IMR-90 (cell line): ENCODE data around the gene HIKESHI. TPM values are rescaled to one million over a fixed set of nuclear protein-coding genes. Genes with fewer than 3 reads are reported as not detected.

Experiments
- ATAC-seq: fragments of 200-7000 bp; cut with Tn5 transposase; 2 replicates; pipeline ENCODE4 v1.9.1; 2020; ENCODE audit warnings: low read depth, mild to moderate bottlenecking, moderate library complexity
- BruUV-seq: library from RNA; stranded (reverse); fragments of 400-500 nt; replicated peaks from 2 replicates; lab custom pipeline; 2021; lab: Mats Ljungman, UMichigan
- CTCF ChIA-PET: fragments of 300-600 bp; formaldehyde crosslinking; extraction: SDS; loops from one replicate; lab custom pipeline; 2021; ENCODE audit warnings: antibody characterized with exemption; lab: Yijun Ruan, JAX
- POLR2A ChIA-PET: fragments of 300-600 bp; sonication (Branson Sonifier 250); formaldehyde crosslinking; loops from one replicate; lab custom pipeline; 2022; ENCODE audit warnings: antibody characterized with exemption; ENCODE audit not compliant: unreplicated experiment; lab: Charles Lee
- DNase-seq: peaks from one replicate; pipeline ENCODE4 v3.0.0; 2013
- H2AFZ ChIP-seq: replicated peaks from 2 replicates; pipeline ENCODE3; 2013; ENCODE audit warnings: low read length, mild to moderate bottlenecking; ENCODE audit not compliant: poor library complexity
- H2AK5ac ChIP-seq: 2 replicates; pipeline ENCODE4 v1.6.1; 2013; ENCODE audit warnings: low read depth, low read length, inconsistent platforms
- H2AK9ac ChIP-seq: replicated peaks from 2 replicates; pipeline ENCODE3; 2013; ENCODE audit warnings: mild to moderate bottlenecking, low read depth, low read length, moderate library complexity; ENCODE audit not compliant: poor library complexity
- H2BK120ac ChIP-seq: 2 replicates; pipeline ENCODE4 v1.6.1; 2013; ENCODE audit warnings: low read depth, low read length, inconsistent platforms
- H2BK15ac ChIP-seq: 3 replicates; pipeline ENCODE4 v1.6.1; 2013; ENCODE audit warnings: low read depth, low read length, inconsistent platforms
- H2BK20ac ChIP-seq: 2 replicates; pipeline ENCODE4 v1.6.1; 2013; ENCODE audit warnings: low read depth, mild to moderate bottlenecking, inconsistent platforms, low read length, moderate library complexity
- H2BK5ac ChIP-seq: 2 replicates; pipeline ENCODE4 v1.6.1; 2013; ENCODE audit warnings: mild to moderate bottlenecking, low read depth, low read length, inconsistent platforms; ENCODE audit not compliant: poor library complexity, severe bottlenecking
- H3K14ac ChIP-seq: replicated peaks from 2 replicates; pipeline ENCODE4 v1.6.1; 2013; ENCODE audit warnings: low read depth, low read length, inconsistent platforms
- H3K18ac ChIP-seq: 2 replicates; pipeline ENCODE4 v1.6.1; 2013; ENCODE audit warnings: low read depth, low read length, control low read depth
- H3K23ac ChIP-seq: 2 replicates; pipeline ENCODE4 v1.6.1; 2013; ENCODE audit warnings: low read depth, low read length, inconsistent platforms
- H3K27ac ChIP-seq: 2 replicates; pipeline ENCODE4 v1.5.1; 2013; ENCODE audit warnings: mild to moderate bottlenecking, control low read depth, low read length; ENCODE audit not compliant: insufficient read depth
- H3K27me3 ChIP-seq: 2 replicates; pipeline ENCODE4 v1.6.1; 2013; ENCODE audit warnings: low read length; ENCODE audit not compliant: control insufficient read depth, insufficient read depth
- H3K36me3 ChIP-seq: 2 replicates; pipeline ENCODE4 v1.6.1; 2013; ENCODE audit warnings: low read length, mixed read lengths; ENCODE audit not compliant: control insufficient read depth, insufficient read depth
- H3K4ac ChIP-seq: 2 replicates; pipeline ENCODE4 v1.6.1; 2013; ENCODE audit warnings: low read depth, low read length, inconsistent platforms
- H3K4me1 ChIP-seq: 2 replicates; pipeline ENCODE4 v1.6.1; 2013; ENCODE audit warnings: low read length, mixed read lengths; ENCODE audit not compliant: control insufficient read depth, insufficient read depth
- H3K4me2 ChIP-seq: 2 replicates; pipeline ENCODE4 v1.6.1; 2013; ENCODE audit warnings: low read depth, mild to moderate bottlenecking, control low read depth, low read length, moderate library complexity
- H3K4me3 ChIP-seq: 2 replicates; pipeline ENCODE4 v1.5.1; 2013; ENCODE audit warnings: low read depth, mild to moderate bottlenecking, control low read depth, low read length, moderate library complexity; ENCODE audit not compliant: insufficient read depth
- H3K56ac ChIP-seq: 2 replicates; pipeline ENCODE4 v1.6.1; 2013; ENCODE audit warnings: low read length, inconsistent platforms; ENCODE audit not compliant: insufficient read depth; ENCODE audit errors: extremely low read depth
- H3K79me1 ChIP-seq, 2 experiments: 2 replicates each; pipeline ENCODE4 v1.6.1; 2013; ENCODE audit warnings: low read length in 2 of 2, inconsistent platforms in 1 of 2, low read depth in 1 of 2
- H3K9ac ChIP-seq: 2 replicates; pipeline ENCODE4 v1.6.1; 2013; ENCODE audit warnings: low read depth, low read length, control low read depth
- H3K9me1 ChIP-seq: 2 replicates; pipeline ENCODE4 v1.6.1; 2013; ENCODE audit warnings: low read length, inconsistent platforms; ENCODE audit not compliant: insufficient read depth
- H3K9me3 ChIP-seq: 2 replicates; pipeline ENCODE4 v1.6.1; 2013; ENCODE audit warnings: low read length; ENCODE audit not compliant: control insufficient read depth, insufficient read depth
- H4K20me1 ChIP-seq: 2 replicates; pipeline ENCODE4 v1.6.1; 2013; ENCODE audit warnings: low read length, inconsistent platforms; ENCODE audit not compliant: insufficient read depth
- H4K5ac ChIP-seq: 2 replicates; pipeline ENCODE4 v1.6.1; 2013; ENCODE audit warnings: mild to moderate bottlenecking, low read depth, low read length, control low read depth
- H4K8ac ChIP-seq, 2 experiments: 2 replicates each; pipeline ENCODE4 v1.6.1; 2013; ENCODE audit warnings: low read depth in 2 of 2, low read length in 2 of 2, control low read depth in 1 of 2, inconsistent platforms in 1 of 2
- H4K91ac ChIP-seq: 2 replicates; pipeline ENCODE4 v1.6.1; 2013; ENCODE audit warnings: low read depth, low read length, inconsistent platforms; ENCODE audit not compliant: insufficient read depth
- BHLHE40 ChIP-seq: fragments of 150-350 bp; IDR thresholded peaks from 2 replicates; pipeline ENCODE4 v1.6.1; 2016; ENCODE audit warnings: mild to moderate bottlenecking, low read depth, low read length
- CEBPB ChIP-seq: IDR thresholded peaks from 2 replicates; pipeline ENCODE4 v1.6.1; 2012; ENCODE audit warnings: low read depth, low read length, improper control_type of control experiment
- CTCF ChIP-seq: conservative IDR thresholded peaks from 2 replicates; pipeline ENCODE4 v1.5.1; 2012; ENCODE audit warnings: mild to moderate bottlenecking, low read depth, low read length, improper control_type of control experiment
- ELK1 ChIP-seq: fragments of 150-350 bp; IDR thresholded peaks from 2 replicates; pipeline ENCODE4 v1.6.1; 2016; ENCODE audit warnings: low read depth, mild to moderate bottlenecking, low read length, moderate library complexity, borderline replicate concordance
- POLR2A ChIP-seq: IDR thresholded peaks from 2 replicates; pipeline ENCODE4 v1.6.1; 2012; ENCODE audit warnings: mild to moderate bottlenecking, low read depth, low read length
- RAD21 ChIP-seq: IDR thresholded peaks from 2 replicates; pipeline ENCODE4 v1.6.1; 2012; ENCODE audit warnings: low read length, improper control_type of control experiment
- SMC3 ChIP-seq: fragments of 150-350 bp; IDR thresholded peaks from 2 replicates; pipeline ENCODE4 v1.6.1; 2016; ENCODE audit warnings: low read depth, mild to moderate bottlenecking, antibody characterized with exemption, low read length, moderate library complexity
- USF2 ChIP-seq: fragments of 150-350 bp; IDR thresholded peaks from 2 replicates; pipeline ENCODE4 v1.6.1; 2017; ENCODE audit warnings: mild to moderate bottlenecking, antibody characterized with exemption, low read length, low read depth
- WGBS, 2 experiments: methylation state at CpG; one replicate each; pipeline versions ENCODE4 v1.1.5 to v1.1.7; 2013; ENCODE audit warnings: missing lambda C conversion rate in 2 of 2; ENCODE audit not compliant: insufficient read length in 1 of 2; ENCODE audit errors: extremely low coverage in 2 of 2; 5-methylcytosine and 5-hydroxymethylcytosine counted together
- dilution Hi-C: fragments of 300-500 bp; cut with HindIII; formaldehyde crosslinking; loops from one replicate; pipeline ENCODE4 v1.14.3; 2018; ENCODE audit warnings: low sequenced_read_pairs; ENCODE audit not compliant: unreplicated experiment
- in situ Hi-C: fragments of 300-500 bp; cut with MboI; formaldehyde crosslinking; loops from 3 replicates; pipeline ENCODE4 v1.14.3; 2019; ENCODE audit warnings: low sequenced_read_pairs, inconsistent platforms, mixed read lengths
- intact Hi-C: fragments of 100-400 bp; cut with micrococcal nuclease; formaldehyde crosslinking; loops from 2 replicates; pipeline ENCODE4 v1.10.0; 2022
- polyA plus RNA-seq, 3 experiments: library from polyadenylated mRNA; depleted of rRNA; stranded (reverse); fragments of >200 nt; gene quantifications; 2 replicates each; pipeline ENCODE4 v1.2.3, GENCODE V29; 2012; ENCODE audit warnings: low replicate concordance in 1 of 3
- total RNA-seq: library from RNA; depleted of rRNA; stranded (reverse); fragments of >200 nt; gene quantifications from 2 replicates; pipeline ENCODE4 v1.2.3, GENCODE V29; 2012

The HIKESHI gene
- total and polyA plus RNA-seq, 2 of the 4 experiments (the other 2 are of a cell fraction) = 49.4 to 73.5 TPM

- H2AFZ ChIP-seq = peak overlapping the region; percentile 68
- H3K79me1 ChIP-seq = no peaks in the 10 kb centered on the region
- POLR2A ChIA-PET = interaction anchor here (0.6 kb wide), 1 partner anchor 314 kb away, joined by 4 read pairs; no protein-coding TSS in a partner anchor
- H3K4me1 ChIP-seq = peaks cover 3% of the 10 kb centered on the region; the same call in 1 of the 2 replicates
- no peak overlapping the region for H2AK5ac ChIP-seq
- H2BK5ac ChIP-seq = no peak overlapping the region
- intact Hi-C loops (loop anchor here (1.0 to 5.0 kb wide), 5 partner anchors 58 to 560 kb away; no protein-coding TSS in a partner anchor), in situ Hi-C loops (loop anchor here (5.0 to 10.0 kb wide), 2 partner anchors 56 to 454 kb away; no protein-coding TSS in a partner anchor), dilution Hi-C loops (no loop called here)
- CTCF ChIA-PET = interaction anchor here (0.7 to 2.2 kb wide), 12 partner anchors 8 to 90 kb away, joined by 3 to 8 read pairs (median 4); no protein-coding TSS in a partner anchor
- H3K23ac ChIP-seq = no peak overlapping the region
- H2BK20ac ChIP-seq = peak overlapping the region; percentile 54; the same call in 1 of the 2 replicates
- no peaks in the 10 kb centered on the region for H3K9me3 ChIP-seq
- H3K27ac ChIP-seq = no peak overlapping the region
- peak; percentile 89 for ATAC-seq
- H3K4me3 ChIP-seq = no peak overlapping the region
- no peak overlapping the region for H3K56ac ChIP-seq
- H4K20me1 ChIP-seq = no peaks in the 10 kb centered on the region
- H2BK120ac ChIP-seq = no peak overlapping the region
- DNase-seq = peak; percentile 73
- no peaks in the 10 kb centered on the region for H3K36me3 ChIP-seq
- 0 out of 2 replicates have a peak overlapping the region, but pooled peaks have one; percentile 49 for H3K14ac ChIP-seq
- H3K9me1 ChIP-seq = no peaks in the 10 kb centered on the region
- H4K5ac ChIP-seq = no peak overlapping the region
- no peak overlapping the region for H3K18ac ChIP-seq
- no TSS peak for BruUV-seq
- H3K4ac ChIP-seq = 0 out of 2 replicates have a peak overlapping the region, but pooled peaks have one; percentile 16
- H3K27me3 ChIP-seq = no peaks in the 10 kb centered on the region
- no peak overlapping the region for H3K4me2 ChIP-seq
- no peak overlapping the region for H2AK9ac ChIP-seq
- H4K91ac ChIP-seq = no peak overlapping the region
- no peak overlapping the region for H3K9ac ChIP-seq
- H2BK15ac ChIP-seq = no peak overlapping the region
- no CpG with 5 or more reads among the region's 2 CpGs for WGBS, 2 experiments
- TF ChIP-seq USF2 (no peak), CEBPB (no peak), BHLHE40 (no peak), SMC3 (peak; percentile 67), RAD21 (peak; percentile 68), CTCF (peak; percentile 63), POLR2A (no peak), ELK1 (no peak)
- no peak overlapping the region for H4K8ac ChIP-seq
Observed at GRCh38 chr11:86360775-86361395, 58.8 kb downstream of the HIKESHI start.
